D721Med (cell line): ENCODE measurements around the gene MYL10.

Source experiments
- DNase-seq: peaks from one replicate; pipeline ENCODE4 v3.0.0; 2011; ENCODE audit warnings: low spot score; ENCODE audit not compliant: insufficient read length
- FAIRE-seq: peaks from 2 replicates; lab custom pipeline; 2011; peaks lifted over from hg19 to GRCh38; lab: Jason Lieb, UNC
- CTCF ChIP-seq: IDR thresholded peaks from 2 replicates; pipeline ENCODE4 v1.5.1; 2012; ENCODE audit warnings: mild to moderate bottlenecking, control low read depth; ENCODE audit not compliant: insufficient read depth; ENCODE audit errors: missing control alignments

Gene MYL10

GRCh38 chr7:101618916-101619315, 10.2 kb downstream of the MYL10 start:
- DNase-seq (no peak), FAIRE-seq (no peak)

DNA sequence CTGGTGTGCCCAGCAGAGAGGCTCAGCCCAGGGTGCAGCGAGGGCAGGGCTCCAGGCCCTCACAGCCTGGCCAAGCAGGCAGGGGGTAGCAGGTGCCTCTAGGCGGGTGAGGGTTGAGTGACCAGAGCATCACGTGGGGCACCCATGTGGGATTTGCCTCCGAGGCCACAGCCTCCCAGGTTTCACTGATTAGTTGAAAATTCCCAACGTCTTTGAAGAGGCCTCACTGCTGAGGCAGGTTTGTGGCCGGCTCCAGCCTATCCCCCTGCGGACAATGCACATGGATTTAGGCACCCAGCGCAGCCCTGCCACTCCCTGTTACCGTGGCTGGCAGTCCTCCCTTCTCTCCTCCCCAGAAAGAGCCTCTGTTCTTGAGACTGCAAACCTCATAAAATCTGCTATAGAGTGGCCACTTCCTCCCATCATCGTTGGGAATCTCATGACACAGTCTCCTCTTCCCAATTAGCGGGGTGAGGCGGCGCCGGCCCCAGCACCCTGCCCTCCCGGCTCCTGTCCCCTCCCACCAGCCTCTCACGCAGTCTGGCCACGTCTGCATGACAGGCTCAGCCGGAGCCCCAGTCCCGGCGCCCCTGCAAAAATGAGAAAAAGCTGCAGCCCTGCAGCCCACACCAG, 10.8 kb downstream of the MYL10 start:
- DNase-seq (no peak), FAIRE-seq (no peak)
- no peak for TF ChIP-seq CTCF

More at GRCh38 chr7:101618916-101619315, 10.2 kb downstream of the MYL10 start:
- no peak for TF ChIP-seq CTCF

GRCh38 chr7:101617451-101618206, 11.5 kb downstream of the MYL10 start:
- TF ChIP-seq CTCF = no peak
- FAIRE-seq (no peak), DNase-seq (no peak)

- FAIRE-seq (no peak), DNase-seq (no peak)
- no peak for TF ChIP-seq CTCF
Observed at GRCh38 chr7:101615446-101615845, 13.7 kb downstream of the MYL10 start.

DNA sequence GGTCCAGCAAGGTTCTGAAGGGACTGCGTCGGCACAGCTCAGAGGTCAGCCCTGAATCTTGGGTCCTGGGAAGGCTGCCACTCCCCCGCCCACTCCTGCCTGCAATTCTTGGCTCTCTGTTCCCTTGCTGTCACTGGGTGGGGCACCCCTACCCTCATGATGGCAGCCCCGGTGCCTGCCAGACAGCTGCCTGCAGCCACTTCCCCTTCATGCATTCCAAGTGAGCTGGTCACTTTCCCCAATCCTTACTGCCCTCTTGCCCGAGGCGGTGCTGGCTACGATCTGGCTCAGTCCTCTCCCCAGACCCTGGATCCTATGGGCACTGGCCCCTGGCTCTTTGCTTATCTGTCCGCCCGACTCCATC, 14.2 kb downstream of the MYL10 start:
- TF ChIP-seq CTCF = no peak
- FAIRE-seq (no peak), DNase-seq (no peak)

GRCh38 chr7:101614098-101614938, 14.8 kb downstream of the MYL10 start:
- TF ChIP-seq CTCF = no peak
- FAIRE-seq (no peak), DNase-seq (no peak)
